Uterus (tissue), 4 donors: ENCODE data around the gene CBARP. TPM values are rescaled to one million over a fixed set of nuclear protein-coding genes. Genes with fewer than 3 reads are reported as not detected.

Source experiments
- DNase-seq, 2 donors: peaks; one replicate each; pipeline ENCODE4 v3.0.0-alpha.2; 2019 to 2020
- H3K27ac ChIP-seq, 2 donors: fragments of 200-600 bp; sonication (generic); 1 replicate in 1 of 2; 2 replicates in 1 of 2; pipeline ENCODE4 v1.5.1; 2016 to 2018
- H3K27me3 ChIP-seq, 2 donors: fragments of 200-600 bp; sonication (generic); one replicate each; pipeline ENCODE4 v1.5.1; 2018 to 2019; ENCODE audit warnings: control low read depth in 1 of 2
- H3K36me3 ChIP-seq, 2 donors: fragments of 200-600 bp; sonication (generic); one replicate each; pipeline ENCODE4 v1.5.1; 2019; ENCODE audit warnings: control low read depth in 1 of 2
- H3K4me1 ChIP-seq, 2 donors: fragments of 200-600 bp; sonication (generic); one replicate each; pipeline ENCODE4 v1.5.1; 2018 to 2019; ENCODE audit warnings: control low read depth in 1 of 2
- H3K4me3 ChIP-seq, 2 donors: fragments of 200-600 bp; sonication (generic); 1 replicate in 1 of 2; 2 replicates in 1 of 2; pipeline ENCODE4 v1.5.1; 2018 to 2019; ENCODE audit warnings: mild to moderate bottlenecking in 1 of 2
- H3K9me3 ChIP-seq, 2 donors: fragments of 200-600 bp; sonication (generic); one replicate each; pipeline ENCODE4 v1.5.1; 2019; ENCODE audit warnings: control low read depth in 1 of 2
- CTCF ChIP-seq, 4 experiments: fragments of 200-600 bp in 2 of 4; fragments of 450-650 bp in 2 of 4; sonication (generic) in 2 of 4; IDR thresholded peaks; one replicate each; pipeline ENCODE4 v1.5.1; 2016 to 2019; ENCODE audit warnings: antibody characterized with exemption in 4 of 4, mild to moderate bottlenecking in 2 of 4, moderate library complexity in 1 of 4
- POLR2A ChIP-seq, 2 donors: fragments of 450-650 bp; IDR thresholded peaks; one replicate each; pipeline ENCODE4 v1.6.1; 2016; ENCODE audit warnings: antibody characterized with exemption in 2 of 2, mild to moderate bottlenecking in 1 of 2, moderate library complexity in 1 of 2
- intact Hi-C: fragments of 100-400 bp; cut with DNase I; formaldehyde crosslinking; loops from one replicate; pipeline ENCODE4 v1.15.1; 2023; ENCODE audit warnings: low total_unique reads
- total RNA-seq, 4 donors: library from RNA; depleted of rRNA in 3 of 4; stranded (reverse); fragments of >200 nt in 3 of 4; gene quantifications; one replicate each; pipeline versions ENCODE4 v1.1.0 to v1.2.4, GENCODE V29; 2014 to 2023
- donor health status: DM: yes; HTN: yes; CAD: no.

CBARP gene
- total RNA-seq, 4 donors from 2014 or later: 0.26 to 1.5 (median 1.0) TPM; not detected in 1

GRCh38 chr19:1284979-1285736 lies 47.4 kb upstream of the CBARP start:
- no peak for TF ChIP-seq POLR2A (IDR thresholded peaks at IDR 0.05)
- no peak for TF ChIP-seq CTCF (IDR thresholded peaks at IDR 0.05)
- intact Hi-C loops: no loop called here
- no peak for DNase-seq
- no peaks in the 10 kb centered on the region for H3K36me3 ChIP-seq
- no peaks in the 10 kb centered on the region for H3K9me3 ChIP-seq
- no peak overlapping the region for H3K4me3 ChIP-seq
- H3K27ac ChIP-seq: no peak overlapping the region
- peaks cover 22 to 29% of the 10 kb centered on the region in 2 donors for H3K27me3 ChIP-seq
- peaks cover 0 to 5% of the 10 kb centered on the region in 2 donors for H3K4me1 ChIP-seq

- H3K9me3 ChIP-seq: no peaks in the 10 kb centered on the region
- TF ChIP-seq CTCF (IDR thresholded peaks at IDR 0.05): no peak
- TF ChIP-seq POLR2A (IDR thresholded peaks at IDR 0.05): no peak
- H3K36me3 ChIP-seq: no peaks in the 10 kb centered on the region
- intact Hi-C loops: no loop called here
- peaks cover 0 to 5% of the 10 kb centered on the region in 2 donors for H3K4me1 ChIP-seq
- H3K4me3 ChIP-seq: no peak overlapping the region
- no peak overlapping the region for H3K27ac ChIP-seq
- no peak for DNase-seq
- H3K27me3 ChIP-seq: peaks cover 22 to 29% of the 10 kb centered on the region in 2 donors
Observed at GRCh38 chr19:1284293-1284978, 46.6 kb upstream of the CBARP start.

- no peak for DNase-seq
- no peak for TF ChIP-seq CTCF (IDR thresholded peaks at IDR 0.05)
- TF ChIP-seq POLR2A (IDR thresholded peaks at IDR 0.05): no peak
- Histone ChIP-seq H3K4me3 (no peak overlapping the region), H3K4me1 (peaks cover 0 to 5% of the 10 kb centered on the region in 2 donors), H3K27me3 (peaks cover 22 to 29% of the 10 kb centered on the region in 2 donors), H3K36me3 (no peaks in the 10 kb centered on the region), H3K27ac (no peak overlapping the region), H3K9me3 (no peaks in the 10 kb centered on the region)
- intact Hi-C loops: no loop called here
Observed at GRCh38 chr19:1283917-1284292, 46.1 kb upstream of the CBARP start.

GRCh38 chr19:1283207-1283916 lies 45.6 kb upstream of the CBARP start:
- intact Hi-C loops: no loop called here
- TF ChIP-seq POLR2A (IDR thresholded peaks at IDR 0.05) (no peak), CTCF (IDR thresholded peaks at IDR 0.05) (no peak)
- no peak for DNase-seq
- Histone ChIP-seq H3K27ac (no peak overlapping the region), H3K4me1 (peaks cover 0 to 5% of the 10 kb centered on the region in 2 donors), H3K36me3 (no peaks in the 10 kb centered on the region), H3K27me3 (peaks cover 22 to 29% of the 10 kb centered on the region in 2 donors), H3K4me3 (no peak overlapping the region), H3K9me3 (no peaks in the 10 kb centered on the region)
